GM23338 (cell line): ENCODE results near the gene HTR7. TPM values are rescaled to one million over a fixed set of nuclear protein-coding genes. Genes with fewer than 3 reads are reported as not detected.

ENCODE experiments used
- ATAC-seq: fragments of 200-7000 bp; cut with Tn5 transposase; 3 replicates; pipeline ENCODE4 v1.9.1; 2020
- DNase-seq: peaks from one replicate; pipeline ENCODE4 v3.0.0-alpha.2; 2015; ENCODE audit warnings: low spot score
- H2AFZ ChIP-seq: fragments of 200-600 bp; sonication (generic); 2 replicates; pipeline ENCODE4 v1.8.0; 2016; ENCODE audit warnings: antibody characterized with exemption, mild to moderate bottlenecking, moderate library complexity
- H3F3A ChIP-seq: fragments of 200-600 bp; sonication (generic); replicated peaks from 2 replicates; pipeline ENCODE4 v1.8.0; 2017; ENCODE audit warnings: antibody characterized with exemption, mixed run types, low read depth
- H3K27ac ChIP-seq: fragments of 200-600 bp; sonication (generic); 2 replicates; pipeline ENCODE4 v1.6.1; 2016; ENCODE audit warnings: low read depth
- H3K27me3 ChIP-seq: fragments of 200-600 bp; sonication (generic); 2 replicates; pipeline ENCODE4 v1.8.0; 2016; ENCODE audit warnings: mild to moderate bottlenecking, mixed run types, moderate library complexity; ENCODE audit not compliant: insufficient read depth
- H3K36me3 ChIP-seq: fragments of 200-600 bp; sonication (generic); 2 replicates; pipeline ENCODE4 v1.8.0; 2016; ENCODE audit warnings: mild to moderate bottlenecking; ENCODE audit not compliant: insufficient read depth
- H3K4me1 ChIP-seq: fragments of 200-600 bp; sonication (generic); 2 replicates; pipeline ENCODE4 v1.8.0; 2016; ENCODE audit warnings: mild to moderate bottlenecking, moderate library complexity; ENCODE audit not compliant: insufficient read depth
- H3K4me2 ChIP-seq: fragments of 200-600 bp; sonication (generic); 2 replicates; pipeline ENCODE4 v1.7.1; 2017; ENCODE audit warnings: mixed run types
- H3K4me3 ChIP-seq: fragments of 200-600 bp; sonication (generic); 2 replicates; pipeline ENCODE4 v1.6.1; 2016; ENCODE audit warnings: mixed run types
- H3K79me2 ChIP-seq: fragments of 200-600 bp; sonication (generic); replicated peaks from 2 replicates; pipeline ENCODE4 v1.8.0; 2017; ENCODE audit warnings: mild to moderate bottlenecking; ENCODE audit not compliant: insufficient read depth
- H3K9me2 ChIP-seq: fragments of 200-600 bp; sonication (generic); 2 replicates; pipeline ENCODE4 v1.8.0; 2017; ENCODE audit not compliant: insufficient read depth
- H4K20me1 ChIP-seq: fragments of 200-600 bp; sonication (generic); replicated peaks from 2 replicates; pipeline ENCODE4 v1.8.0; 2017; ENCODE audit warnings: mild to moderate bottlenecking; ENCODE audit not compliant: insufficient read depth
- H3K27ac Mint-ChIP-seq: 2 replicates; pipeline ENCODE4 v1.8.0; 2020; ENCODE audit warnings: inconsistent platforms, mild to moderate bottlenecking, moderate library complexity, mixed read lengths
- H3K27me3 Mint-ChIP-seq: 3 replicates; pipeline ENCODE4 v1.8.0; 2022; ENCODE audit warnings: low read depth, mild to moderate bottlenecking, moderate library complexity, mixed read lengths, inconsistent platforms; ENCODE audit not compliant: insufficient read depth, poor library complexity
- H3K36me3 Mint-ChIP-seq: 3 replicates; pipeline ENCODE4 v1.8.0; 2021; ENCODE audit warnings: low read depth, mild to moderate bottlenecking, inconsistent platforms, moderate library complexity, mixed read lengths
- H3K4me1 Mint-ChIP-seq: 3 replicates; pipeline ENCODE4 v1.8.0; 2020; ENCODE audit warnings: mild to moderate bottlenecking, inconsistent platforms, mixed read lengths
- H3K4me3 Mint-ChIP-seq: 3 replicates; pipeline ENCODE4 v1.8.0; 2021; ENCODE audit warnings: moderate library complexity, mild to moderate bottlenecking, inconsistent platforms, mixed read lengths
- H3K9me3 Mint-ChIP-seq: 3 replicates; pipeline ENCODE4 v1.8.0; 2020; ENCODE audit warnings: moderate library complexity, mild to moderate bottlenecking, inconsistent platforms, mixed read lengths
- CREB1 ChIP-seq: fragments of 250-450 bp; sonication (Bioruptor Pico); IDR thresholded peaks from 2 replicates; pipeline ENCODE4 v1.5.0; 2020; ENCODE audit warnings: low read depth, mild to moderate bottlenecking, moderate library complexity
- EZH2phosphoT487 ChIP-seq: fragments of 200-600 bp; sonication (generic); IDR thresholded peaks from one replicate; pipeline ENCODE4 v1.8.1; 2018; ENCODE audit warnings: antibody characterized with exemption; ENCODE audit not compliant: unreplicated experiment
- NANOG ChIP-seq: IDR thresholded peaks from 2 replicates; pipeline ENCODE4 v1.6.1; 2016; ENCODE audit warnings: antibody characterized with exemption, borderline replicate concordance
- POLR2AphosphoS5 ChIP-seq: IDR thresholded peaks from 2 replicates; pipeline ENCODE4 v1.6.1; 2016; ENCODE audit warnings: antibody characterized with exemption, low read depth
- STAT1 ChIP-seq: IDR thresholded peaks from one replicate; pipeline ENCODE4 v1.6.1; 2016; ENCODE audit warnings: antibody characterized with exemption; ENCODE audit not compliant: unreplicated experiment
- ZNF114 ChIP-seq: fragments of 250-450 bp; sonication (Bioruptor Pico); IDR thresholded peaks from 2 replicates; pipeline ENCODE4 v1.5.0; 2020; ENCODE audit warnings: mild to moderate bottlenecking, moderate library complexity
- polyA plus RNA-seq: library from polyadenylated mRNA; unstranded; fragments of >200 nt; fragmentation: Nextera tagmentation; extraction: Ambion mirVana; gene quantifications from 2 replicates; pipeline ENCODE4 v1.2.1, GENCODE V29; 2016
- total RNA-seq: library from RNA; depleted of rRNA; stranded (reverse); fragments of >200 nt; shearing (Covaris generic); gene quantifications from 2 replicates; pipeline ENCODE4 v1.2.3, GENCODE V29; 2014
- TF ChIP-seq, protein P1 (sequence below), 2 experiments: fragments of 200-600 bp in 1 of 2; sonication (generic) in 1 of 2; conservative IDR thresholded peaks; 2 replicates each; pipeline versions ENCODE4 v1.5.1 to v1.6.1; 2016 to 2017; ENCODE audit warnings: antibody characterized with exemption in 2 of 2, low read depth in 2 of 2, mild to moderate bottlenecking in 2 of 2, moderate library complexity in 1 of 2

HTR7 gene
- total and polyA plus RNA-seq, 2 experiments from 2014 or later = 7.0 to 42.2 TPM

GRCh38 chr10:90718182-90718581 lies 139.7 kb downstream of the HTR7 start:
- peak overlapping the region; percentile 42; the same call in 1 of the 2 replicates for H3K27ac Mint-ChIP-seq
- H3K36me3 Mint-ChIP-seq = peaks cover 3% of the 10 kb centered on the region; the same call in 2 of the 3 replicates
- no peak overlapping the region for H3K27ac ChIP-seq
- no peak overlapping the region for H2AFZ ChIP-seq
- peaks cover 4% of the 10 kb centered on the region; the same call in 1 of the 2 replicates for H3K4me1 ChIP-seq
- H3K27me3 Mint-ChIP-seq = no peaks in the 10 kb centered on the region
- H3K36me3 ChIP-seq = no peaks in the 10 kb centered on the region
- DNase-seq (no peak), ATAC-seq (no peak)
- H3K79me2 ChIP-seq = no peaks in the 10 kb centered on the region
- TF ChIP-seq EZH2phosphoT487 = no peak
- TF ChIP-seq, protein P1, sequence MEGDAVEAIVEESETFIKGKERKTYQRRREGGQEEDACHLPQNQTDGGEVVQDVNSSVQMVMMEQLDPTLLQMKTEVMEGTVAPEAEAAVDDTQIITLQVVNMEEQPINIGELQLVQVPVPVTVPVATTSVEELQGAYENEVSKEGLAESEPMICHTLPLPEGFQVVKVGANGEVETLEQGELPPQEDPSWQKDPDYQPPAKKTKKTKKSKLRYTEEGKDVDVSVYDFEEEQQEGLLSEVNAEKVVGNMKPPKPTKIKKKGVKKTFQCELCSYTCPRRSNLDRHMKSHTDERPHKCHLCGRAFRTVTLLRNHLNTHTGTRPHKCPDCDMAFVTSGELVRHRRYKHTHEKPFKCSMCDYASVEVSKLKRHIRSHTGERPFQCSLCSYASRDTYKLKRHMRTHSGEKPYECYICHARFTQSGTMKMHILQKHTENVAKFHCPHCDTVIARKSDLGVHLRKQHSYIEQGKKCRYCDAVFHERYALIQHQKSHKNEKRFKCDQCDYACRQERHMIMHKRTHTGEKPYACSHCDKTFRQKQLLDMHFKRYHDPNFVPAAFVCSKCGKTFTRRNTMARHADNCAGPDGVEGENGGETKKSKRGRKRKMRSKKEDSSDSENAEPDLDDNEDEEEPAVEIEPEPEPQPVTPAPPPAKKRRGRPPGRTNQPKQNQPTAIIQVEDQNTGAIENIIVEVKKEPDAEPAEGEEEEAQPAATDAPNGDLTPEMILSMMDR (conservative IDR thresholded peaks at IDR 0.05; ENCODE audit: low read depth in 2 of 2) = peak in 1 of 2 experiments; percentile 31; a peak in 2 of 4 replicates
- no peak overlapping the region for H3K4me3 ChIP-seq
- H3K9me3 Mint-ChIP-seq = no peaks in the 10 kb centered on the region
- H3K4me1 Mint-ChIP-seq = peaks cover 18% of the 10 kb centered on the region
- 0 out of 2 replicates have a peak, but pooled peaks cover 7% of the 10 kb centered on the region for H3K9me2 ChIP-seq
- no peaks in the 10 kb centered on the region for H3F3A ChIP-seq
- H3K4me3 Mint-ChIP-seq = no peak overlapping the region
- no peaks in the 10 kb centered on the region for H3K27me3 ChIP-seq
- no peak overlapping the region for H3K4me2 ChIP-seq
- H4K20me1 ChIP-seq = no peaks in the 10 kb centered on the region

DNA sequence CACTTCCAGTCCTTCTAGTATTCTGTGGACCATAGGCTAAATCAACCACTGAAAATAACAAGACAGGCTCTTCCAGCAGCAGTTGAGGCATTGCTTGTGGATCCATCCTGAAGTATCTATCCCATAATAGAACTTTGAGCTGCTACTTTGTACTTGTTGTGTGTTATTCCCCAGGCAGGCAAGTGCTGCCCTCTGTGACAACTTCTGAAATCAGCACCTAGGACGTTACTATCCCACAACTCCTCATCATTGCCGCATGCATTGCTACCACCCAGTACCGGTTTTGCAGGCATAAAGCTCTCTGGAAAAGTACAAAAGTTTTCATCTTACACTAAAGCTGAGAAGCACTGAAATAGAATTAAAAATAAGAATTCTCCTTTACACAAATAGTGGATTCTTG lies 145.3 kb downstream of the HTR7 start:
- Histone ChIP-seq H2AFZ (no peak overlapping the region), H3K4me1 (no peaks in the 10 kb centered on the region; the same call in 1 of the 2 replicates), H3K36me3 (no peaks in the 10 kb centered on the region), H3K27me3 (no peaks in the 10 kb centered on the region), H3K4me2 (no peak overlapping the region), H3K9me2 (no peaks in the 10 kb centered on the region), H3K27ac (no peak overlapping the region), H3K4me3 (no peak overlapping the region), H3K79me2 (no peaks in the 10 kb centered on the region), H4K20me1 (no peaks in the 10 kb centered on the region), H3F3A (no peaks in the 10 kb centered on the region)
- ATAC-seq = peak; percentile 65
- H3K36me3 Mint-ChIP-seq = no peaks in the 10 kb centered on the region
- DNase-seq = peak; percentile 37
- H3K9me3 Mint-ChIP-seq = no peaks in the 10 kb centered on the region
- TF ChIP-seq, protein P1 (conservative IDR thresholded peaks at IDR 0.05; ENCODE audit: low read depth in 2 of 2) = peak in 1 of 2 experiments; percentile 56; a peak in 3 of 4 replicates
- TF ChIP-seq STAT1 = no peak
- no peak for TF ChIP-seq POLR2AphosphoS5
- peaks cover 2% of the 10 kb centered on the region for H3K27me3 Mint-ChIP-seq
- no peak overlapping the region for H3K4me3 Mint-ChIP-seq
- H3K27ac Mint-ChIP-seq = no peak overlapping the region
- H3K4me1 Mint-ChIP-seq = peaks cover 15% of the 10 kb centered on the region

DNA sequence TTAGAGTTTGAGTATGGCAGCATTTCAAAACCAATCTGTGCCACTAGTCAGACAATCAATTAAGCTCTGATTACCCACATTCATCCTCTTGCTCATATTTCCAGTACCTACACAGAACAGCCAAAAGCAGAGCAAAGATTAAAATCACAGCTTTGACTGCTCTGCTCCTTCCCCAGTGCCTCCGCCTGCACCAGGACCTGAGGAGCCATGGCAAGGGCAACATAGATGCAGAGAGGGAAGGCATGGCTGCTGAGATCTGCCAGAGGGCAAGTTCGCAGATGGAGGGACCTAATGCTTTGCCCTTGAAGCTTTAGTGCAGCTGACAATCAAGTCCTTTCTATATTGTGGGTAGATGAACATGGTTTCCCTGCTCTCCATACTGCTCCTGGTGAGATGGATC lies 148.1 kb downstream of the HTR7 start:
- no peaks in the 10 kb centered on the region for H3K9me3 Mint-ChIP-seq
- no peak for ATAC-seq
- peaks cover 2% of the 10 kb centered on the region for H3K27me3 Mint-ChIP-seq
- Histone ChIP-seq H3K36me3 (no peaks in the 10 kb centered on the region), H2AFZ (no peak overlapping the region), H3F3A (no peaks in the 10 kb centered on the region), H3K9me2 (no peaks in the 10 kb centered on the region), H4K20me1 (no peaks in the 10 kb centered on the region), H3K27ac (no peak overlapping the region), H3K4me3 (no peak overlapping the region), H3K27me3 (no peaks in the 10 kb centered on the region), H3K79me2 (no peaks in the 10 kb centered on the region), H3K4me2 (no peak overlapping the region), H3K4me1 (no peaks in the 10 kb centered on the region; the same call in 1 of the 2 replicates)
- H3K27ac Mint-ChIP-seq = no peak overlapping the region
- H3K36me3 Mint-ChIP-seq = no peaks in the 10 kb centered on the region
- DNase-seq = no peak
- H3K4me3 Mint-ChIP-seq = no peak overlapping the region
- peaks cover 8% of the 10 kb centered on the region; the same call in 2 of the 3 replicates for H3K4me1 Mint-ChIP-seq
- TF ChIP-seq STAT1 (no peak), CREB1 (CRISPR knock-in tag) (no peak), NANOG (no peak), ZNF114 (CRISPR knock-in tag) (no peak)
- TF ChIP-seq, protein P1 (conservative IDR thresholded peaks at IDR 0.05; ENCODE audit: low read depth in 2 of 2) = no peak
